H1 (cell line): ENCODE measurements around the gene GRK5. TPM values are rescaled to one million over a fixed set of nuclear protein-coding genes. Genes with fewer than 3 reads are reported as not detected.

ENCODE experiments used
- CTCF ChIA-PET: fragments of 300-600 bp; sonication (Branson Sonifier 250); formaldehyde crosslinking; loops from one replicate; lab custom pipeline; 2021; ENCODE audit not compliant: partially characterized antibody; lab: Charles Lee
- POLR2A ChIA-PET: fragments of 300-600 bp; sonication (Branson Sonifier 250); formaldehyde crosslinking; loops from one replicate; lab custom pipeline; 2021; ENCODE audit warnings: inconsistent platforms; ENCODE audit not compliant: partially characterized antibody; lab: Charles Lee
- DNase-seq, 2 experiments: peaks; one replicate each; pipeline versions ENCODE4 v3.0.0 to v3.0.0-alpha.2; 2010 to 2022; ENCODE audit warnings: low spot score in 2 of 2, low read depth in 1 of 2, mixed read lengths in 1 of 2
- FAIRE-seq: peaks from 2 replicates; lab custom pipeline; 2011; peaks lifted over from hg19 to GRCh38; lab: Jason Lieb, UNC
- H2AFZ ChIP-seq: 2 replicates; pipeline ENCODE4 v1.8.1; 2012; ENCODE audit warnings: low read length, inconsistent platforms
- H2AK5ac ChIP-seq: 2 replicates; pipeline ENCODE4 v1.6.1; 2013; ENCODE audit warnings: low read depth, low read length
- H2BK120ac ChIP-seq: replicated peaks from 2 replicates; pipeline ENCODE3; 2013; ENCODE audit warnings: low read depth, low read length, inconsistent platforms
- H2BK12ac ChIP-seq: 2 replicates; pipeline ENCODE4 v1.6.1; 2013; ENCODE audit warnings: low read depth, low read length
- H2BK15ac ChIP-seq: 2 replicates; pipeline ENCODE4 v1.6.1; 2013; ENCODE audit warnings: low read length
- H2BK20ac ChIP-seq: 2 replicates; pipeline ENCODE4 v1.6.1; 2013; ENCODE audit warnings: low read length
- H2BK5ac ChIP-seq: 2 replicates; pipeline ENCODE4 v1.6.1; 2013; ENCODE audit warnings: low read depth, low read length
- H3K14ac ChIP-seq: 2 replicates; pipeline ENCODE4 v1.6.1; 2013; ENCODE audit warnings: inconsistent platforms; ENCODE audit not compliant: insufficient read length
- H3K18ac ChIP-seq: 2 replicates; pipeline ENCODE4 v1.6.1; 2013; ENCODE audit warnings: low read length; ENCODE audit errors: extremely low read depth
- H3K23ac ChIP-seq: 2 replicates; pipeline ENCODE4 v1.6.1; 2013; ENCODE audit warnings: inconsistent platforms; ENCODE audit not compliant: insufficient read length
- H3K23me2 ChIP-seq: 2 replicates; pipeline ENCODE4 v1.6.1; 2013; ENCODE audit warnings: low read depth, low read length
- H3K27ac ChIP-seq: 2 replicates; pipeline ENCODE4 v1.6.1; 2011; ENCODE audit warnings: low read depth, low read length, inconsistent platforms
- H3K27me3 ChIP-seq, 4 experiments: replicated peaks in 1 of 4; 1 replicate in 1 of 4; 2 replicates in 3 of 4; pipeline versions ENCODE4 v1.6.1 to v1.8.1; 2011 to 2013; ENCODE audit warnings: low read length in 3 of 4, mild to moderate bottlenecking in 3 of 4, inconsistent platforms in 2 of 4, mixed read lengths in 2 of 4, moderate library complexity in 1 of 4; ENCODE audit not compliant: control insufficient read depth in 3 of 4, insufficient read depth in 3 of 4; ENCODE audit errors: extremely low read depth in 1 of 4
- H3K36me3 ChIP-seq, 4 experiments: 2 replicates each; pipeline versions ENCODE4 v1.6.1 to v1.8.1; 2011 to 2013; ENCODE audit warnings: mild to moderate bottlenecking in 4 of 4, low read length in 3 of 4, moderate library complexity in 2 of 4, control low read depth in 1 of 4, inconsistent platforms in 1 of 4; ENCODE audit not compliant: insufficient read depth in 4 of 4, control insufficient read depth in 2 of 4
- H3K4ac ChIP-seq: replicated peaks from 2 replicates; pipeline ENCODE3; 2013; ENCODE audit warnings: low read length, low read depth, mixed read lengths, inconsistent platforms; ENCODE audit not compliant: insufficient read length
- H3K4me1 ChIP-seq, 4 experiments: replicated peaks in 1 of 4; 1 replicate in 1 of 4; 2 replicates in 3 of 4; pipeline versions ENCODE4 v1.6.1 to v1.8.1; 2011 to 2013; ENCODE audit warnings: low read length in 3 of 4, inconsistent platforms in 2 of 4, mixed read lengths in 1 of 4; ENCODE audit not compliant: insufficient read depth in 4 of 4, control insufficient read depth in 3 of 4
- H3K4me2 ChIP-seq, 2 experiments: 2 replicates each; pipeline versions ENCODE4 v1.6.1 to v1.8.1; 2011 to 2013; ENCODE audit warnings: low read depth in 2 of 2, low read length in 2 of 2, control low read depth in 1 of 2, inconsistent platforms in 1 of 2, mild to moderate bottlenecking in 1 of 2; ENCODE audit not compliant: insufficient read depth in 1 of 2
- H3K4me3 ChIP-seq, 4 experiments: fragments of 200-600, 300-600 bp in 1 of 4; sonication (generic), shearing (Covaris generic), sonication (Bioruptor Twin) in 1 of 4; 2 replicates each; pipeline versions ENCODE4 v1.5.1 to v1.8.1; 2011 to 2016; ENCODE audit warnings: low read length in 4 of 4, low read depth in 3 of 4, control low read depth in 2 of 4, inconsistent platforms in 2 of 4, mild to moderate bottlenecking in 2 of 4, mixed read lengths in 1 of 4, moderate library complexity in 1 of 4; ENCODE audit not compliant: insufficient read depth in 2 of 4; ENCODE audit errors: extremely low read depth in 1 of 4
- H3K56ac ChIP-seq: replicated peaks from 2 replicates; pipeline ENCODE3; 2013; ENCODE audit warnings: low read depth, mild to moderate bottlenecking, mixed read lengths, low read length, inconsistent platforms; ENCODE audit not compliant: insufficient read length
- H3K79me1 ChIP-seq: 2 replicates; pipeline ENCODE4 v1.6.1; 2013; ENCODE audit warnings: low read depth, low read length, control low read depth
- H3K79me2 ChIP-seq, 2 experiments: 2 replicates each; pipeline versions ENCODE4 v1.6.1 to v1.8.1; 2012 to 2013; ENCODE audit warnings: low read length in 2 of 2, mild to moderate bottlenecking in 2 of 2, inconsistent platforms in 1 of 2; ENCODE audit not compliant: insufficient read depth in 2 of 2, control insufficient read depth in 1 of 2
- H3K9ac ChIP-seq, 4 experiments: replicated peaks in 1 of 4; 1 replicate in 1 of 4; 2 replicates in 3 of 4; pipeline versions ENCODE4 v1.6.1 to v1.8.1; 2011 to 2013; ENCODE audit warnings: low read depth in 3 of 4, low read length in 3 of 4, control low read depth in 2 of 4, mild to moderate bottlenecking in 2 of 4, moderate library complexity in 2 of 4, inconsistent platforms in 1 of 4; ENCODE audit errors: extremely low read depth in 1 of 4
- H3K9me3 ChIP-seq, 2 experiments: 2 replicates each; pipeline versions ENCODE4 v1.6.1 to v1.8.1; 2012 to 2013; ENCODE audit warnings: mild to moderate bottlenecking in 2 of 2, moderate library complexity in 2 of 2, control low read depth in 1 of 2, inconsistent platforms in 1 of 2, low read depth in 1 of 2, low read length in 1 of 2, mixed read lengths in 1 of 2; ENCODE audit not compliant: insufficient read depth in 2 of 2
- H4K20me1 ChIP-seq, 2 experiments: replicated peaks in 1 of 2; 2 replicates each; pipeline versions ENCODE3 to v1.8.1; 2011 to 2013; ENCODE audit warnings: inconsistent platforms in 2 of 2, low read length in 2 of 2, mild to moderate bottlenecking in 1 of 2; ENCODE audit not compliant: insufficient read depth in 2 of 2, control insufficient read depth in 1 of 2
- H4K5ac ChIP-seq: 2 replicates; pipeline ENCODE4 v1.6.1; 2013; ENCODE audit warnings: low read length, low read depth, mixed read lengths, inconsistent platforms; ENCODE audit not compliant: insufficient read length
- H4K8ac ChIP-seq: 2 replicates; pipeline ENCODE4 v1.8.0; 2013; ENCODE audit warnings: mild to moderate bottlenecking, moderate library complexity, low read length, inconsistent platforms; ENCODE audit not compliant: insufficient read depth; ENCODE audit errors: extremely low read depth
- H4K91ac ChIP-seq: replicated peaks from 2 replicates; pipeline ENCODE3; 2013; ENCODE audit warnings: low read length, mixed read lengths, inconsistent platforms; ENCODE audit not compliant: insufficient read length
- ASH2L ChIP-seq: fragments of 200-600, 300-600 bp; sonication (generic); IDR thresholded peaks from one replicate; pipeline ENCODE4 v1.7.1; 2017; ENCODE audit warnings: low read length
- ATF3 ChIP-seq: IDR thresholded peaks from 2 replicates; pipeline ENCODE4 v1.6.1; 2011; ENCODE audit warnings: low read depth, mild to moderate bottlenecking, low read length; ENCODE audit not compliant: insufficient read depth
- BACH1 ChIP-seq: IDR thresholded peaks from 2 replicates; pipeline ENCODE4 v1.6.1; 2012; ENCODE audit warnings: low read length, improper control_type of control experiment
- BCL11A ChIP-seq, 2 experiments: IDR thresholded peaks; one replicate each; pipeline ENCODE4 v1.6.1; 2011; ENCODE audit warnings: low read depth in 2 of 2, low read length in 2 of 2, mild to moderate bottlenecking in 2 of 2
- CHD1 ChIP-seq: IDR thresholded peaks from 2 replicates; pipeline ENCODE4 v1.6.1; 2012; ENCODE audit warnings: low read depth, low read length, improper control_type of control experiment
- CREB1 ChIP-seq: IDR thresholded peaks from 2 replicates; pipeline ENCODE4 v1.6.1; 2012; ENCODE audit warnings: inconsistent platforms
- HDAC6 ChIP-seq: IDR thresholded peaks from one replicate; pipeline ENCODE4 v1.7.1; 2012; ENCODE audit warnings: low read depth, mild to moderate bottlenecking, inconsistent platforms, low read length, moderate library complexity
- JUN ChIP-seq: IDR thresholded peaks from 2 replicates; pipeline ENCODE4 v1.6.1; 2011; ENCODE audit warnings: low read depth, mild to moderate bottlenecking, improper control_type of control experiment, low read length
- KDM4A ChIP-seq: IDR thresholded peaks from one replicate; pipeline ENCODE4 v1.7.1; 2012; ENCODE audit warnings: low read depth, mild to moderate bottlenecking, moderate library complexity, low read length, inconsistent platforms; ENCODE audit not compliant: severe bottlenecking
- NANOG ChIP-seq: IDR thresholded peaks from 2 replicates; pipeline ENCODE4 v1.6.1; 2011; ENCODE audit warnings: low read length, low read depth, mild to moderate bottlenecking, inconsistent platforms; ENCODE audit not compliant: insufficient read depth, poor library complexity, severe bottlenecking
- SIX5 ChIP-seq: IDR thresholded peaks from 2 replicates; pipeline ENCODE4 v1.6.1; 2011; ENCODE audit warnings: mild to moderate bottlenecking, low read depth, low read length
- SP2 ChIP-seq: IDR thresholded peaks from 2 replicates; pipeline ENCODE4 v1.6.1; 2012; ENCODE audit warnings: mild to moderate bottlenecking, low read length, inconsistent platforms
- TCF12 ChIP-seq: IDR thresholded peaks from 2 replicates; pipeline ENCODE4 v1.6.1; 2011; ENCODE audit warnings: low read depth, mild to moderate bottlenecking, low read length
- WGBS, 2 experiments: shearing (Covaris generic) in 1 of 2; methylation state at CpG; one replicate each; pipeline versions ENCODE4 v1.1.6 to v1.1.7; 2013 to 2015; ENCODE audit warnings: low lambda C conversion rate in 2 of 2, mixed read lengths in 2 of 2, inconsistent platforms in 1 of 2, low coverage in 1 of 2, missing lambda C conversion rate in 1 of 2; ENCODE audit not compliant: insufficient replicate concordance in 2 of 2, insufficient coverage in 1 of 2, insufficient read length in 1 of 2; ENCODE audit errors: extremely low coverage in 1 of 2, missing lambda C conversion rate in 1 of 2; 5-methylcytosine and 5-hydroxymethylcytosine counted together
- polyA plus RNA-seq, 7 experiments: library from polyadenylated mRNA; depleted of rRNA in 3 of 7; stranded (reverse) in 5 of 7; unstranded in 2 of 7; fragments of >200 nt in 5 of 7; fragments of 200-250 nt in 2 of 7; gene quantifications; 1 replicate in 5 of 7; 2 replicates in 1 of 7; 4 replicates in 1 of 7; pipeline versions ENCODE4 v1.2.1 to v1.2.3, GENCODE V29; 2011 to 2013; ENCODE audit warnings: missing spikeins in 2 of 7, mixed read lengths in 2 of 7
- total RNA-seq: library from RNA; stranded (reverse); fragmentation: NEBNext Ultra II Directional; extraction: Animal tissue kit (Norgen Biotek cat#: 25700); gene quantifications from 2 replicates; pipeline ENCODE4 v1.2.1, GENCODE V29; 2021
- TF ChIP-seq, protein P1 (sequence below): IDR thresholded peaks from 2 replicates; pipeline ENCODE4 v1.6.1; 2012; ENCODE audit warnings: inconsistent platforms

GRK5 gene
- total and polyA plus RNA-seq, 2 of the 8 experiments (the other 6 are each of a cell fraction or from before 2014, with no cell fraction given): 0.54 to 2.5 TPM

- H3K4me3 ChIP-seq: no peak overlapping the region
- no peak overlapping the region; the same call in 1 of the 2 replicates for H3K18ac ChIP-seq
- no peaks in the 10 kb centered on the region for H3K27me3 ChIP-seq
- H2BK120ac ChIP-seq: no peak overlapping the region
- no peaks in the 10 kb centered on the region for H3K79me2 ChIP-seq
- no peaks in the 10 kb centered on the region for H3K9me3 ChIP-seq
- H3K14ac ChIP-seq: no peak overlapping the region
- no peak overlapping the region for H2AK5ac ChIP-seq
- no peak overlapping the region for H3K56ac ChIP-seq
- no peak overlapping the region; the same call in 1 of the 2 replicates for H4K8ac ChIP-seq
- no peak overlapping the region for H3K4me2 ChIP-seq
- no peak overlapping the region for H3K4ac ChIP-seq
- H2BK12ac ChIP-seq: no peak overlapping the region
- no peak overlapping the region for H3K27ac ChIP-seq
- no peaks in the 10 kb centered on the region for H3K79me1 ChIP-seq
- DNase-seq (no peak), FAIRE-seq (no peak)
- H4K5ac ChIP-seq: no peak overlapping the region
- no peaks in the 10 kb centered on the region for H4K20me1 ChIP-seq
- WGBS, 2 experiments: 81% methylated on average over 10 of the region's 10 CpGs; no CpG with 5 or more reads in 1 of the 2 experiments
- no peak overlapping the region for H4K91ac ChIP-seq
- POLR2A ChIA-PET: no interaction called here
- CTCF ChIA-PET: interaction anchor here (0.5 to 6.1 kb wide), 47 partner anchors 9 to 254 kb away, joined by 3 to 57 read pairs (median 4); partner anchors contain the start of gene GRK5
- H3K4me1 ChIP-seq: peaks cover 0 to 4% (median 0%) of the 10 kb centered on the region in 4 experiments; a peak in 3 of 7 replicates
- no peak overlapping the region for H2AFZ ChIP-seq
- H2BK20ac ChIP-seq: no peak overlapping the region
- no peaks in the 10 kb centered on the region for H3K36me3 ChIP-seq
- no peak overlapping the region; the same call in 1 of the 2 replicates for H2BK5ac ChIP-seq
- no peaks in the 10 kb centered on the region for H3K23me2 ChIP-seq
- no peak overlapping the region for H3K9ac ChIP-seq
- H2BK15ac ChIP-seq: no peak overlapping the region
- H3K23ac ChIP-seq: no peak overlapping the region
- TF ChIP-seq SIX5: no peak
- TF ChIP-seq KDM4A: no peak
- TF ChIP-seq, protein P1, sequence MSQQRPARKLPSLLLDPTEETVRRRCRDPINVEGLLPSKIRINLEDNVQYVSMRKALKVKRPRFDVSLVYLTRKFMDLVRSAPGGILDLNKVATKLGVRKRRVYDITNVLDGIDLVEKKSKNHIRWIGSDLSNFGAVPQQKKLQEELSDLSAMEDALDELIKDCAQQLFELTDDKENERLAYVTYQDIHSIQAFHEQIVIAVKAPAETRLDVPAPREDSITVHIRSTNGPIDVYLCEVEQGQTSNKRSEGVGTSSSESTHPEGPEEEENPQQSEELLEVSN: no peak
- TF ChIP-seq SP2: no peak
- no peak for TF ChIP-seq BCL11A (IDR thresholded peaks at IDR 0.05; ENCODE audit: low read depth in 2 of 2, low read length in 2 of 2)
- no peak for TF ChIP-seq CREB1
- no peak for TF ChIP-seq ATF3
- TF ChIP-seq CHD1: no peak
- no peak for TF ChIP-seq HDAC6
- TF ChIP-seq TCF12: no peak
- no peak for TF ChIP-seq JUN
- TF ChIP-seq ASH2L: no peak
- TF ChIP-seq NANOG: no peak
- no peak for TF ChIP-seq BACH1
Measured at GRCh38 chr10:119444866-119445265, 237.5 kb downstream of the GRK5 start.
